NCI-H1436 (cell line): ENCODE data around the gene KIF6.

Experiments
- DNase-seq: peaks from one replicate; lab custom pipeline; 2025; lab: John Stamatoyannopoulos, UW

KIF6 gene

DNA sequence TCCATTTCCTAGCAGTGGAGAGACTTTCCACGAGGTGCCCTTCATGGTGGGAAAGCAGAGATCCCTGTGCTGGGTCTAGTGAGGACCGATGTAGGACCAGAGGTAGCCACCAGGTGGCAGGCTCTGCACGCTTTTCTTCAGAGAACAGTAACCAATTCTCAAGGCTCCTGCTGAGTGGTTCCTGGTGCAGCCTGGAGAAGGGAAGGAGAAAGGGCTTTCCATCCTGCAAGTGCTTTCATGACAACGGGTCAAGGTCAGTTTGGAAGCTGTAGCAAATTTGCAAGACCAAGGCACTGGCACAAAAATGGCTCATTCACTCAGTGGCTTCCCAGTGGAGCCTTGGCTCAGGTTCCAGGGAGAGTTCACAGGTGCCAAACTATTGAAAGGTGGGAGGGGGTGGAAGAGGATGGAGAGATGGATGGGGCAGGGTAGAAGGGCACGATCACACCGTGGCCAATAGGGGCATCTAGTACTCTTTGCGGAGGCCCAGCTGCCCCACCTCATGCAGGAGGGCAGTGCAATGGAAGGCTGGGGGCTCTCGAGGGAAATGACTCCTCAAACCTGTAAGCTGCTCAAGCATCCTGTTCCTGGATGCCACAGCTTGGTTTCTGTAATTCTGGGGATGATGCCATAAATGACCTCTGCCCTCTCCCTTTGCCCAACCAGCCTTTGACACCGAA is 377.2 kb downstream of the KIF6 start:
- DNase-seq = peak; percentile 59

DNA sequence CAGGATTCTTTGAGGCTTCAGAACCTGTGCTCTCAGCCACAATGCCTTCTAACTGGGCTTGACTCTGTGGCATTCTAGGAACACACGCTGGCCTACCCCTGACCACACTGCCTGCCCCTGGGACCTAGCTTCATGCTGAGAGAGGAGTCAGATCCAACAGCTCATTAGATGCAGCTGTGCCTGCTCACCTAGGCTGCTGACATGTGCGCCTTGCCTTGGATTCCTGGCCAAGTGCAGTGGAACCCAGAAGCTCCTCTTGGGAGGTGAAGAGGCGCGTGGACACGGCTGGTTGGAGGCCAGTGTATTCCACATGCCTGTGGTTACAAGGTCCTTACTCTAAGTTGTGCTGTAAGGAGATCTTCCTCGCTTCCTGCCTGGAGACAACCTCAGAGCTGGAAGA is 378.0 kb downstream of the KIF6 start:
- no peak for DNase-seq

- DNase-seq = no peak
Observed at GRCh38 chr6:39344821-39345280, 380.4 kb downstream of the KIF6 start.

DNA sequence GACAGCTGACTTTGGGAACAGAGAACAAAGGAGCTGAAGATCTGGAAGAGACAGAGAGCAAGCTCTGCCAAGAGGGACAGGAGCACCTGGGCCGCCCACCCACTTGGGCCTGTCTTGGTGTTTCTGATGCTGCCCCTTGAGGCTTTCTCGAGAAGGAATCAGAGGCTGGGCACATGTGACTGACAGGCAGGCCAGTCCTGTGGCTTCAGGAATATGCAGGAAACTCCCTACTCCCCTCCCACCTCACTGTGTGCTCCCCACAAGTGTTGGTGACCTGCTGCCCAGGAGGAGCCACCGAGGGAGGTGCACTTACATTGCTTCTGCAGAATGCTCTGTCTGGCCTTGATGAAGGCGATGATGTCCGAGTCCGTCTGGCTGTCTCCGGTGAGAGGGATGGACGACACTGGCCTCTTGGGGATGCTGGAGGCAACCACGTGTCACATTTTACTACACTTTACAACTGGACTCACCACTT is 381.8 kb downstream of the KIF6 start:
- DNase-seq = no peak

- DNase-seq = no peak
Observed at GRCh38 chr6:39342692-39343395, 382.4 kb downstream of the KIF6 start.

GRCh38 chr6:39341937-39342336 is 383.3 kb downstream of the KIF6 start:
- no peak for DNase-seq

DNA sequence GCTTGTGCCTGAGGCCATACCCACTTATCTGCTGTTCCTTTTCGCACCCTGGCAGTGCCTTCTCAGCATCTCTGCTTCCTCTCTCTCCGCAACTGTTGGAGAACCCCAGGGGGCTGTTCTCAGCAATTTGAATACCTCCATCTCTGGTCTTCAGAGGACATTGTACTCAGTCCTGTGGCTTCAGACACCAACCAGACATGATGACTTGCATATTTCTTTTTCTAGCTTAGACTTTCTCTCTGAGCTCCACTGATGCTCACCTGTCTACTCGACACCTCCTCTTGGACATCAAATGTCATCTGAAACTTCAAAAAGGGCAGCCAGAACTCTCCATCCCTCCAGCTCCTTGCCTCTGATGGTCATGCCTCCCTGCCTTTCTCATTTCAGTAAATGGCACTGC is 383.9 kb downstream of the KIF6 start:
- no peak for DNase-seq

- DNase-seq = peak; percentile 83
Observed at GRCh38 chr6:39339868-39340550, 385.2 kb downstream of the KIF6 start.

GRCh38 chr6:39339096-39339867 is 385.9 kb downstream of the KIF6 start:
- no peak for DNase-seq

DNA sequence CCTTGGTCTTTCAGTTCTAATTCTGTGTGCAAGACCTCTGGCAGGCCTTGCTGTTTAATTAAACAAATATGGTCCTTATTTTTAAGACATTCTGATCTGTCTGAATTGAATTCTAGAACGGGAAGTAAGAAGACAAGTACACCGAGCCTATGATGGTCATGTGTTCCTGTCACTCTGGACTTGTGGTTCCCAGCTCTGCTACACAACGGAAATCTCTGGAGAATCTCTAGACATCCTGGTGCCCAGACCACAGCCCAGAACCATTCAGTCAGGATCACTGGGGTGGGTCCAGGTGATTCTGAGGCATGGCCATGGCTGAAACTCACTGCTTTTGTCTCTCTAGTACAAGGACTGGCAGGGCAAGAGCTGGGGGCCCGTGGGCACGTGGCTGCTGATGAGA is 386.8 kb downstream of the KIF6 start:
- DNase-seq = no peak

GRCh38 chr6:39335780-39336545 is 389.2 kb downstream of the KIF6 start:
- DNase-seq = no peak

GRCh38 chr6:39333644-39334438 is 391.4 kb downstream of the KIF6 start:
- DNase-seq = no peak

- DNase-seq = no peak
Observed at GRCh38 chr6:39330476-39330875, 394.7 kb downstream of the KIF6 start.

DNA sequence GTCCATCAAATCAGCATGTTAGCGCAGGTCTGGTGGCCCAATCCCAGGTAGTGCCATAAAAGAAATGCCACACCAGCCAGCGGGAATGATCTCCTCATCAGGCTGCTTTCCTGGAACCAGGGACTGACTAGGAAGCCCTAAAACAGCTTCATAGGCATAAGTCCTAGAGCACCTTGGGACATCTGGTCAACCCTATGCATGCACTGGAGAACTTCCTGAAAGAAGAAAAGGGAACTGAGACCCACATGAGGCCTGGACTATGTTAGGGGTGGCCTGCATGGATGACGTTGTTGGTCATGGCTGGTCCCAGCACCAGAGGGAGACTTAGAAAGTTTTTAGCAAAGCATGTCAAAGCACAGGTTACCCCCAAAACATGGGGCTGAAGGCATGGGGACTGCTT is 395.2 kb downstream of the KIF6 start:
- no peak for DNase-seq

- DNase-seq = no peak
Observed at GRCh38 chr6:39328066-39328465, 397.1 kb downstream of the KIF6 start.

- DNase-seq = no peak
Observed at GRCh38 chr6:39327507-39327906, 397.7 kb downstream of the KIF6 start.

DNA sequence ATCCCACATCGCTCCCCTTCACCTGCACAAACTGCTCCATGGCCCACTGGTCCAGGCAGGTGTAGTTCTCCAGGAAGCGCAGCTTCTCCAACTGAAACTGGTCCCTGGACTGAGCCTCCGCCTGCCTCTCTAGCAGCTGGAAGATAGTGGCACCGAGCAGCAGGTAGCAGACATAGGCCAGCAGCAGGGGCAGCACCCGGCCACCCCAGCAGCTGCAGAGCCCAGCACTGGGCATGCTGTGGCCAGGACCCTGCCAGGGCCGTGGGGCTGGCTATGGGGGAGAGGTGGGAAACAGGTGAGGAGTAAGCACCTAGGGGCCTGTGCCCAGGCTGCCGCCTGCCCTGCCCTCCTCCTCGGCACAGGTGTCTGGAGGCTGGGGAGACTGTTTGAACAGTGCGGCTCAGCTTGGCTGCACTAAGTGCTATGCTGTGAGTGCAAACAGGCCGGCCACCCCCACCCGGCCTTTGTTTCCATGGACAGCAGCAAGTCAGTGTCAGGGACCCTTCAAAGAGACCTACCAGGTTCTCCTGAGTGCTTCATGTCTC is 402.8 kb downstream of the KIF6 start, which contains the start of gene KCNK16:
KCNK16 (minus strand) TSS at position 397 of the 545 bp plus-strand sequence; CDS start at position 235, 162 bp downstream.
- no peak for DNase-seq

GRCh38 chr6:39321761-39322160 is 403.4 kb downstream of the KIF6 start:
- DNase-seq = no peak

- DNase-seq = no peak
Observed at GRCh38 chr6:39320363-39320984, 404.7 kb downstream of the KIF6 start.
